OCI-M2 (cell line): ENCODE results near the gene AGGF1.
A peak's percentile ranks its signal among the peaks of the same experiment; 100 is the strongest.
"Not testable (repeated sequence)": the region's sequence is repeated elsewhere in the genome, so short reads cannot be mapped to it uniquely, and the experiment has no call there.

Experiments
- DNase-seq: peaks from one replicate; lab custom pipeline; 2025; ENCODE audit not compliant: unreplicated experiment; lab: John Stamatoyannopoulos, UW

AGGF1 gene

DNA sequence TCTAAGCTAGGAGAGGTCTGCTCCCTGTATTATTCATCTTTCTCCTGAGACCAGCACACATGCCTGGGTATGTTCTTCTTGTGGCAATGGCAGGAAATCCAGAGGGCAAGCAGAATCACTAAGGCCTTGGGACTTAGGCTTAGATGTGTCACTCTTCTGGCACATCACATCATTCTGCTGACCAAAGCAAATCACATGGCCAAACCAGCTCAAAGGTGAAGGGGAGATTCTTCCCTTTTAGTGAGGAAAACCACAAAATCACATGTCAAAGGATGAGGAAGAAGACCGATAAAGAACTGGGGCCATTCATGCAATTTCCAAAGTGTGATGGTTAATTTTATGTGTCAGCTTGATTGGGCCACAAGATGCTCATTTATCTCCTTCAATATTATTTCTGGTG, 5.7 kb upstream of the AGGF1 start:
- no peak for DNase-seq

DNA sequence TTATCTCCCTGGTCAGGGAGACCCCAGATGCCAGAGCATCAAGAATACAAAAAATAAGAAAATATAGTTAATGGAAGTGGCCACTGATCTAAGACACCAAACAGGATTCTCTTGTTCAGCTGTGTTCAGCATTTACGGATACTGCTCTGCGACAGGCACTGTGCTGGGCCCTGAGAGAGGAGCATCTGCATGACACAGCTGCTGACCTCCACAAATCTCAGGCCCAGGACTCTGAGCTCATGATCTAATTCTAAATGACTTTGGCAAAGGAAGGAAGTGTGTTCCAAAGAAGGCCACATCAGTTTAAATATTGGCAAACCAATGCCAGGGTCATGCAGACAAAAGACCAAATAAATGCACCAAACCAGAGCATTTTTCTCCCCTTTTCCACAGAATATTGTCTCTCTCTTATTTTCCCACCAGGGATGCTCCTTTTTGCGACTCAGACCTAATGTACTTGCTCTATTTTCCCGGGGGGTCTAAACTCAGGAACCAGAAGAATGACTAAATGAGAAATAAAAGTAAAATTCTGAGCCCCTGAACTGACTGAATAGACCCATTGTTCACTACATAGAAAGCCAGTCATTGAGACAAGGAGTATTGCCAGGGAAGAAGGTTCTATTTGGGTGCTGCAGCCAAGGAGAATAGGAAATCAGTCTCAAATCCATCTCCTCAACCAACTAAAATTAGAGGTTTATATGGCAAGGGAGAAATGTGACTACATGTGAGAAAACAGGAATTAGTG, 1.4 kb upstream of the AGGF1 start:
- DNase-seq = no peak

GRCh38 chr5:77029376-77029885, 773 bp upstream of the AGGF1 start:
- no peak for DNase-seq

DNA sequence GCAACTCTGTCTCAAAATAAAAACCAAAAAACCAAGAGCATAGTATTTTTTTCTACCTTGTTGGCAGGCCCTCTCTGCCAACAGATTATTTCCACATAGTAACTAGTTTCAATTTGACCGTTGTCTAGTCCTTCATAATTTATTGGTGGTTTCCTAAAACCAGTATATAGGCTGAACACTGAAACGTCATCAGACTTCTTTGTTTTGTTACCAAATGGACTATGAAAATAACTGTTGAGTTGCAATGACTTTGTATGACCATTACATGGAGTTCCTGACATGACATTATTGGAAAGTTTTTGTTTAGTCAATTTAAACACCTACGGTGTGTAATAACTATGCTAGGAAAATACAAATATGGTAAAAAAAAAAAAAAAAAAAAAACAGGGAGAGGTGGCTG, 1.7 kb downstream of the AGGF1 start:
- no peak for DNase-seq

DNA sequence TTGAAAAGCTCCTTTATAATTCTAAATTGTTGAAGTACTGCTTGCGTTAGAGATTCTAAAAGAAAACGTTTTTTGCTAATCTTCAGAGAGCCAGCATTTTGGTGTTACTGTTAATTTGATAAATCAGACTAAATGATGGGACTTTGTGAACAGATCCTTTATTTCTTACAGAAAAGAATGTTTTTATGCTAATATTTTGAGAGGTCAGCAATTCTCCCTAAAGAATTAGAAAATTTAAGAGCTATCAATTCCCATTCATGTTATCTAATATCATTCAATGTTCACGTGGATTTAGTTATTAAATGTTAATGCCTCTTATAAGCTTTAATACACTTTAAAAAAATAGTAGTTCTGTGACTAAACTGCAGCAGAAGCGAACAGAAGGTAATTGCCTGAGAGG, 2.4 kb downstream of the AGGF1 start:
- DNase-seq = no peak

DNA sequence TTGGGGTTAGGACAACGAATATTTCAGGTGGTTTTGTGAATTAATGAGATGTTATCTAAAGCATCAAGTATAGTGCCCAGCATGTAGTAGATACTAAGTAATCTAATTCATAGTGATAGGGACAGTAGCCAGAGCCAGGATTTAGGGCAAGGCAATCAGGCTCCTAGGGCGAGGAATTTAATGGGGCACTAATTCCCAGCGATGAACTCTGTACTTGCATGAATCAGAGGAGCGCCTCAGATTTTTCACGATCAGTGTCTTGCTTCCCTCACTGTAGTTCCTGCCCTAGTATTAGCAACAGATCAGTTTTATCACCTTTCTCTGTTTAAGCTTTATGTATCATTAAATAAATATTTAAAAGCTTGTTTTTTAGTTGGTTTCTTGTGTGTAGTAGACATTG, 3.1 kb downstream of the AGGF1 start:
- no peak for DNase-seq

DNA sequence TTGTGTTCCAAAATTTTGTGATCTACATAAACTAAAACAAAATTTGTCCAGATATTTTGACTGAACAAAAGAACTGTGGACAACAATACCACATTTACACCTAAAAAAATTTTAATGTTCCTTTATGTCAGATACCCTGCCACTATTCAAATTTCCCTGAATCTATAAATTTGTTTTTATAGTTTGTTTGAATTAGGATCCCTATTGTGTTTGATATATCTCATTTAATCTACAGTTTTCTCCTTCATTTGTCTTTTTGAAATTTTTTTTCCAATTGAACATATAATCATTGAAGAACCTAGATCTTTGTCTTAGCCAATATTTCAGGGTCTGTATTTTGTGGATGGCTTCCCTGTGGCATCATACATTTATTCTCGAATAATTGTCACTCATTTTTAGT, 5.7 kb downstream of the AGGF1 start:
- DNase-seq = no peak

- DNase-seq = no peak
Measured at GRCh38 chr5:77046416-77047073, 16.3 kb downstream of the AGGF1 start.

DNA sequence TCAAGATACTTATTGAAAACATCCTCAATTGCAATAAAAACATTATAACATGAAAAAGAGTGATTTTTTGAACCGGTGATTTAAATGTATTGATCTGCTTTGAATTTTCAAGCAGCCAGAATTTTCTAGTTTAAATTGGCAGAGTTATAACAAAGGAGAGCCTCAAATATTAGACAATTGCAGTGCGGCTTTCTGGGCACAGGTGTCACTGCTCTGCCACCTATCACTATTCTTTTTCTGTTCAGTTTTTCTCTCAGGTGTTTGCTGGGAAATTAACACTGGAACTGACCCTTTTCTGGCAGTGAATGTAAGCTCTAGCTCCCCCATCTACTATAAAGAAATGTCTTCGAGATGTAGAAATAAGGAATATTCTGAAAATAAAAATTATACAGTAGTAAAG, 33.8 kb downstream of the AGGF1 start:
- no peak for DNase-seq

GRCh38 chr5:77065256-77065655, 35.1 kb downstream of the AGGF1 start:
- no peak for DNase-seq

GRCh38 chr5:77066184-77066583, 36.0 kb downstream of the AGGF1 start:
- no peak for DNase-seq

GRCh38 chr5:77066823-77067442, 36.7 kb downstream of the AGGF1 start:
- DNase-seq = no peak

DNA sequence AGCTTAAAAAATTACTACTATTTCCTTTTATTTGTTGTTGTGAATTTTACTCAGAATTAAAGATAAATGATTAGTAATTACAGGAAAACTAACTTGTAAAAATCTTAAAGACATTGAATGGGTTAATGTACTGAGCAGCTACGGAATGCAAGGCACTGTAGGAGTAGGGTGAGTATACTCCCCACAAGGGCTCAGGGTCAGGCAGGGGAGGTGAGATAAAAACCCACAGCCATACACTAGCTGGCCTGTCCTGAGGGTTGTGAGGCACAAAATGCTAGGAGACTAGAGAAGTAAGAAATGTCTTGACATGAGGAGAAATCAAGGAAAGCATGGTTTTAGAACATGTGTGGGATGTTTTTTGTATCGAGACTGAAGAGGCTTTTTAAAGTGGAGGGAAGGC, 43.5 kb downstream of the AGGF1 start:
- DNase-seq = no peak

DNA sequence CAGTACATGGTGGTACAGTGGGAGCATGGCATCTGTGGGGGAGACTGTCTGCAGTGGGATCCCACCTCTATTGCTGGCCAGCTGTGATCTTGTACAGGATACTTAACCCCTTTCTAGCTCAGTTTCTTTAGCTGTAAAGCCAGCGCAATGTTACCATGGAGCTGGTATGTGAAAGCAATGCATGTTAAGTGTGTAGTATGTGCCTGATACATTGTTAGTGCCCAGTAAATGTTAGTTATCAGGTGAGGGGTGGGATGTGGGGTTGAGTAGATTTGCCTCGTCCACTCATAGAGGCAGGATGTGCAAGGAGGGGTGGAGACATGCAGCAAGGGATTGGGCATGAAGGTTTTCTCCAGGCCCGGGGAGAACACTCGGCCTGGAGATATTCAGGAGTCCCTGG, 44.5 kb downstream of the AGGF1 start:
- no peak for DNase-seq

DNA sequence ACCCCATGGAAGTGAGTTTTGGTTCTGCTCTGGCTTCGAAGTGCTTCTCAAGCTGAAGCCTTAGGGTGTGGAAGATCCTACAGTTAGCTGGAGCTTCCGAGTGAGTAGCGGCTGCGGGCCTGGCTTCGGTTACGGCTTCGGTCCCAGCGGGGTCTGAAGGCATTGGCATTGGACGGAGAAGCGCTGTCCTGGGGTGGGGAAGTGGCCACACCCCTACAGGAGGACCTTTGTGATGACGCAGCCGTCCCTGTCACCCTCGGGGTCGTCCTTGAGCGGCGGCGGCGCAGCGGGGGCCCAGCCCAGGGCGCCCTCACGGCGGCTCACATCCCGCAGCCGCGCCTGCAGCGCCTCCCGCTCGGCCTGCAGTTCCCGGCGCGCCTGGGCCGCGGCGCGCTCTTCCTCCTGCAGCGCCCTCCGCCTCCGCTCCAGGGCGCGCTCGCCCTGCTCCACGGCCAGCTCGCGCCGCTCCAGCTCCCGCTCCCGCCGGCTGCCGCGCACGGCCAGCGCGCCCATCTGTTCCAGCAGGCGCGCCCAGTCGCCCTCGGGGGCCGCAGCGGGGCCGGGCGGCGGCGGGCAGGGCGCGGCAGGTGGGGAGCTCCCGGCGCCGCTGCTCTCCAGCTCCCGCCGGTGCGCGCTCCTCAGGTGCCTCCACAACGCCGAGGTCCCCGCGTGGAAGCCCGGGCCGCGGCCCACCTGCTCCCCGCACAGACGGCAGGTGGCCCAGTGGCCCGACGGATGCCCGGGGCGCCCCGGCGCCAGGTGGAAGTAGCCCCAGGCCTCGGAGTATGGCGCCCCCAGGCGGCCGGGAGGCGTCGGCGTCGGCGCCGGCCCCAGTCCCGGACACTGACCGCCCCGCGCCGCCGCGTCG, 47.0 kb downstream of the AGGF1 start:
- DNase-seq = peak; percentile 25

- DNase-seq = no peak
Measured at GRCh38 chr5:77077829-77078176, 47.6 kb downstream of the AGGF1 start.

GRCh38 chr5:77080479-77080878, 50.3 kb downstream of the AGGF1 start:
- DNase-seq = not testable (repeated sequence)

- DNase-seq = no peak
Measured at GRCh38 chr5:77080905-77081304, 50.7 kb downstream of the AGGF1 start.

GRCh38 chr5:77082280-77082679, 52.1 kb downstream of the AGGF1 start:
- DNase-seq = no peak

DNA sequence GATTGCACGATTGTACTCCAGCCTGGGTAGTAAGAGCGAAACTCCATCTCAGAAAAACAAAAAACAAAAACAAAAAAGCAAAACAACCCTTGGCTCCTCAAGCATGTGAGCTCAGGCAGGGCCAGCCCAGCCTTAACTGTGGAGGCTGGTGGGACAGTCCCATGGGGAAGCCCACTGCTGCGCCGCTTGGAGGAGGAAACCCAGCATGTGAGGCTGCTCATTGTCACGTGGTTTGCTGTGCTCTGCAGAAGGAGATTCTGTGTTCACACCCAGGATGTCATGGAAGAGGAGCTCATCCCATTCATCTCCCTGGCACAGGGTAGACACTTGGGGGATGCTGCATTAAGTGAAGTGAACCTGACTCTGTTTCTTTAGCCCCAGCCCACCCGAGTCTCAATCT, 52.9 kb downstream of the AGGF1 start:
- DNase-seq = no peak

DNA sequence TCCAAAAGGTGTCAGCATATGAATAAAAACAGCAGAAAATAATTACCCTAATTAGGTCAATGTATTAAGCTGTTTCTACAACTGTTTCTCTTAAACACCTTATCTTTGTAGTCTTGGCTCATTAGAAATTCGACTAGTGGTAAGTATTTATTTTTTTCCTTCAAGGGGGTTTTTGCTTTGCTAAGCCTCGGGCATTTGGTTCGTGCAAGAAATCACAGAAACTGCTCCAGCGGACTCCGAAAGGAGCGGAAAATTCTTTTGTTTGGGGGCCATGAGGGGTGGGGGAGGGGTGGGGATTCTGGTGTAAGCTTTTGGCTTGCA, 56.1 kb downstream of the AGGF1 start:
- DNase-seq = no peak
